ENCODE data around the gene OR2T34.
"Not testable (repeated sequence)": the region's sequence is repeated elsewhere in the genome, so short reads cannot be mapped to it uniquely, and the experiment has no call there.

Gene OR2T34

DNA sequence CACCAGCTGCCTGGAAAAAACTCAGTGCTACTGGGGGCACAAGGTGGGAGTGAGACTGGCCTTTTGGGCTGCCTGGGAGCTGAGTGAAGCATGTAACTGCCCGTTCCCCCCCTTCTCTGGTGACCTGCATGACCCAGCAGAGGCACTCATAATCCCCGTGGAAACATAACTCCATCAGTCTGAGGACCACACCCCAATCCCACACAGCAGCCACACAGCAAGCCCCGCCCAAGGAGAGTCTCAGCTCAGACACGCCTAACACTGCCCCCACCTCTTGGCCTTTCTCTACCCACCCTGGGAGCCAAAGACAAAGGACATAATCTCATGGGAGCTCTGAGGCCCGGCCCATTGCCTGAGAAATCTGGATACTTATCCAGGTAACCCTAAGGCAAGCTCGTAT, 23.5 kb downstream of the OR2T34 start:
- DNase-seq = not testable (repeated sequence)

DNA sequence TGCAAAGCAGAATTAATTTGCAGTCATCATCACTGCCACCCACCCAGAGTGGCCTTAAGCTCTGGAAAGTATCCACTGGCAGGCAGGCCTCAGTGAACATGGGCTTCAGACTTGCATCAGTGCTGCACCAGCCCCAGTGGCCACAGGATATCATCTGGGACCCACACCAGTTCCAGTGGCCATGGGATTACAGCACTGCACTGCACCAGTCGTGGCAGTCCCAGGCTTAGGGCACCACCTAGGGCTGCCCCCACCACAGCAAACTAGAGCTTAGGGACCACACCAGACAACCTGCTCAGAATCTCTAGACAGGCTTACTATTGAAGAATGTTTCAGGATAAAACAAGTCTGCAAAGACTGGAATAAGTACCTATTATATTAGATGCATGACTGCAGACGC, 27.2 kb downstream of the OR2T34 start:
- DNase-seq = not testable (repeated sequence)

DNA sequence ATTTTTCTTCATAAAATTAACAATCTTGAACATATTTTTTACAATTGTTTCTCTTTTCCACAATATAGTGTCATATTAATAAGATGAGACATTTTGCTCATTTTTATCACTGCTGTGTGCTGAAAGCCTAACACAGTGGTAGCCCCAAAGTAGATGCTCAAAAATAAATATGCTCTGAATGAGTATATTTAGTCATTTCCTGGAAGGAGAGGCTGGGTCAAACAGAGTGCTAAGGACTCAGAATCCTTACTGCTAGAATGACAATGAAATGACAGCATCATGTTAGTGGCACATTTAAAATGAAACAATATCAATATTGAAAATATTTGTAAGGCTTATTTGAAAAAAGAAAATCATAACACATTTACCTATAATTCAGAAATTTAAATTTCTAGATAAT, 37.1 kb downstream of the OR2T34 start:
- DNase-seq = not testable (repeated sequence)
